Effector CD4-positive, alpha-beta T cell (primary cell): ENCODE data around the gene DGKH.
"Not testable (repeated sequence)": the region's sequence is repeated elsewhere in the genome, so short reads cannot be mapped to it uniquely, and the experiment has no call there.

Experiments used
- DNase-seq: peaks from one replicate; pipeline ENCODE4 v3.0.0-alpha.2; 2020

DGKH gene

DNA sequence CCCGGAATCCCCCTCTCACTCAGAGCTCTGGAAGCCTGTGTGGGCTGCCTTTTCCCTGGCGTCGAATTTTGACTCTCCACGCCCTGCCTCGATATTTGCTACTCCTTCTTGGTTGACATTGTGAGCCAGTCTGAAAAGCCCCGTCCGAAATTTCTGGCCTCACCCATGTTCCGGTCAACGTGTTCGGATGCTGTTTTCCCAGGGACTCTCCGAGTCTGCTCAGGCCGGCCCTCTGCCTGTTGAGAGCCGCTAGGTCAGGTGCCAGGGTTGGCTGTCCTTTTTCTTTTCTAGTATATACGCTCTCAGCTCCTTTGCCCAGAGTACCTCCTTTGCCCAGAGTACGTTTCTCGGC, 6.8 kb upstream of the DGKH start:
- no peak for DNase-seq

- DNase-seq, result no peak
Measured at GRCh38 chr13:42043676-42044075, 4.8 kb upstream of the DGKH start.

DNA sequence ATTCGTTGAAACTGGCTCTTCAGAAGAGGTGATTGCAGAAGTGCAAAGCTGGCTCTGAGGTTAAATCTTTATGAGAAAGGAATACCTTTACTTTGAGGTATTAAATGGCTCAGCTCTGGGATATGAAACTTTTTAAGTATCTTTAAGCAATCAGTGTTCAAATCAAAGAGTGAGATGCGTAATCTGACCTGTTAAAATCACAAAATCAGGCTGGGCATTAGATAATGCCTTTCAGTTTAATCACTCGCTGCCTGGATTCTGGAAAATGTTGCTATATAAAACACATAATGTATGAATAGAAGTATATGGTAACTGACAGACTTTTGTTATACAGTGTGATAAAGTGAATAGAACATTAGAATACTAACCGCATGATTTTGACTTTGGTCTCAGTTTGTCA, 2.0 kb upstream of the DGKH start:
- no peak for DNase-seq

GRCh38 chr13:42047561-42048341, 697 bp upstream of the DGKH start:
- peak; percentile 23 for DNase-seq

DNA sequence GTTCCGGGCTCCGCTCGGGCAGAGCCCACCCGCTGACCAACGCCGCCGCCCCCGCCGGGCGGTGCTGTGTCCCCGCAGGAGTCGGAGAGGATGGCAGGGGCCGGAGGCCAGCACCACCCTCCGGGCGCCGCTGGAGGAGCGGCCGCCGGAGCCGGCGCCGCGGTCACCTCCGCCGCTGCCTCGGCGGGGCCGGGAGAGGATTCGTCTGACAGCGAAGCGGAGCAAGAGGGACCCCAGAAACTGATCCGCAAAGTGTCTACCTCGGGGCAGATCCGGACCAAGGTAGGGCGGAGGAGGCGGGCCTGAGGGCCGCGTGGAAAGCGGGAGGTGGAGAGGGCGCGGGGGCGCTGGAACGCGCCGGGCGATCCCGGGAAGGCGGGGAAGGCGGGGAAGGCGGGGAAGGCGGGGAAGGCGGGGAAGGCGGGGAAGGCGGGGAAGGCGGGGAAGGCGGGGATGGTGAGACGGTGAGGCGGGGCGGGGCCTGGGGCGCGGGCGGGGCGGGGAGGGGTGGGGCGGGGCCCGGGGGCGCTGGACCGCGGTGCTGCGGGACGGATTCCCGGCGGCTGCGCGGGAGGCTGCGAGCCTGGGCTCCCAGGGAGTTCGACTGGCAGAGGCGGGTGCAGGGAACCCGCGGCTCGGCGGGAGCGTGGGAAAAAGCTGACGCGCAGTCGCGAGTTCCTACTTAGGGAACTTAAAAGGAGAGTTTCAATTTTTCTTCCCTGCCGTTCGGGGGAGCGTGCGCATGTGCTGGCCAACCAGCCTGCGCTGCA, 421 bp downstream of the DGKH start:
- DNase-seq, result peak; percentile 55

DNA sequence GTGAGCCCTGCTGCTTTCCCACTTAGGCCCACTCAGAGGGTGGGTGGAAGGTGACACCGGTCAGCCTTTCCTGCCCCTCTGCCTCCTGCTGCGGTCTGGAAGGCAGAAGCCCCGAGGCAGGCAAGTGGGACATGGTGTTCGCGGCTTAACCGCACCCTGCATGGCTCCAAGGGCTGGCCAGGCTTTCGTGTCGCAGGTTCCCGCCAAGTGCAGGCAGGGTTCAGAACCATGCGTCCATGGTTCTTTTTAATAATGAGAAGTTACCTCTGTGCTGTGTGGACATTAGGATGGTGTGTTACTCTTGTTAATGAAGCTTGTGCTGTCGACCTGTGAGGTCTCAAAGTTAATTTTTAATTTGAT, 986 bp downstream of the DGKH start:
- no peak for DNase-seq

DNA sequence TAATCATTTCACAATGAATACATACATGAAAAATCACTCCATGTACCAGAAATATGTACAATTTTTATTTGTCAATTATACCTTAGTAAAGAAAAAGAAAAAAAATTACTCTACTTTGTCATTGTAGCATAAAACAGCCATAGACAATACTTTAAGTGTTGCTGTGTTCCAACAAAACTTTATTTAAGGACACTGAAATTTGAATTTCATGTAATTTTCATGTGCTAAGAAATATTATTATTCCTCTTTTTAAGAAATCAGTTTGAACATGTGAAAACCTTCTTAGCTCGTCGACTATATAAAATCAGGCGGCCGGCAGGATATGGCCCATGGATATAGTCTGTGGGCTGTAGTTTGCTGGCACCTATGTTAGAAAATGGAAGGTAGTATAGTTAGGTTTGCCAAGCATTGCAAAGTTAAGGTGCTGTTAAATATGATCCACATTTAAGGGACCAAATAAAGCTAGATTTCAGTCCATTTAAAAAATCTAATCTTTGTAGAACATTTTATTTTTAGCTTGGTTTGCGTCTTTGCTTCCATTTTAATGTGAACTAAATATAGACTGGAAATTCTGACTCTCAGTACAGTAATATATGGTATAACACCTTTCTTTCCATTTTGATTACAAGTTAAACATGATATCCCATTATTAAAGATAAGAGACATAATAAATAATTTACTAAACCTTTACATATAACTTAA, 6.5 kb downstream of the DGKH start:
- no peak for DNase-seq

DNA sequence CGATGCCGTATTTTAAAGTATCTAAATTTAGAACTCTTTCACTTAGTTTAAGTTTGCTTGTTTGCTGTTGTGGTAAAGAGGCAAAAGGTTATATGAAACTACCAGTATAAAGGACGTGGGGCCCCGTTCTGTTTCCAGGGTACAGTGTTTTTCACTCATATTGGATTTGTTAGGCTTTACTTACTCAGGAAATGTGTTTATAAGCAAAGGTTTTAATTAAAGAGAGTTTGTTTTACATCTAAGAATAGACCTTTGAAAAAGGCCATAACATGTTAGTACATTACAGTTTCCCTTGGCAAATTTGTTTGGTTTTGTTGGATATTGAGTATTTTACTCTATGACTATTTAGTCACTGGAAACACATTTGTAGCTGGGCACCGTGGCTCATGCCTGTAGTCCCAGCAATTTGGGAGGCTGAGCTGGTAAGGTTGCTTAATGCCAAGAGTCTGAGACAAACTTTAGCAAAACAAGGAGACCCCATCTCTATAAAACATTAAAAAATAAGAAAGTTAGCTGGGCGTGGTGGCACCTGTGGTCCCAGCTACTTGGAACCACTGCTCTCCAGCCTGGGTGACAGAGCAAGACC, 7.1 kb downstream of the DGKH start:
- no peak for DNase-seq

DNA sequence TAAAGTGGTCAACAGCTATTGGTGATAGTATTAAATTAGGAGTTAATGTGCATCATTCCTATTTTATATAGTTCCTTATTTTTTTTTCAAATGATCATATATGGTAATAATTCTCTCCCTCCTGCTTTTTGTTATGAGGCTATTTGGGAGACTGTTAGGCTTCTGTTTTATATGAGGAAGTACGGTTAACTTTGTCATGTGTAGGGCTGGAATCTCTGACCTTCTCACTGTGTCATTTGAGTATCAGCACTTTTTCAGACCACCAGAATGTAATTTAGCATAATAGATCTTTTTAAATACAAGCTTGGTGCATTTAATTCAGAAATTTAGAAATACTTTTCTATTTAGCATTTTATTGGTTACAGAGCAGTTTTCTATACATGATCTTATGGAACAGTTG, 7.7 kb downstream of the DGKH start:
- DNase-seq, result no peak

DNA sequence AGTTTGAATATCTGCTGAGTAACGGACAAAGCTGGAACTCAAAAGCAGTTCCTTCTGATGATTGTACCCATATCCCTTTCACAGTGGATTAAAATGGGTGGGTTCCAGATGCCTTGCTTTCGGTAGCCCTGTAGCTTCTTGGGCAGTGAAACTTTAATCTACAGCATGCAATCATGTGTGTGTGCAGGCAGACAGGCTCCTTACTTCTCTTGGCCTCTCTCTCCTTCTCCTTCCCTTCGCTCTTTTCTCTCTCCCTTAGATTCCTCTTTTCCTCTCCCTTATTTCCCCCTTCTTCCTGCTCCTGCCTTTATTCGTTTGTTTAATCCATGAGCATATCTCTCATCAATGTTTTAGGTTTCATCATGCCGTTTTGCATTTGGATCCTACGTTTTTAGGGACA, 8.1 kb downstream of the DGKH start:
- no peak for DNase-seq

GRCh38 chr13:42057918-42058530, 9.6 kb downstream of the DGKH start:
- DNase-seq, result no peak

DNA sequence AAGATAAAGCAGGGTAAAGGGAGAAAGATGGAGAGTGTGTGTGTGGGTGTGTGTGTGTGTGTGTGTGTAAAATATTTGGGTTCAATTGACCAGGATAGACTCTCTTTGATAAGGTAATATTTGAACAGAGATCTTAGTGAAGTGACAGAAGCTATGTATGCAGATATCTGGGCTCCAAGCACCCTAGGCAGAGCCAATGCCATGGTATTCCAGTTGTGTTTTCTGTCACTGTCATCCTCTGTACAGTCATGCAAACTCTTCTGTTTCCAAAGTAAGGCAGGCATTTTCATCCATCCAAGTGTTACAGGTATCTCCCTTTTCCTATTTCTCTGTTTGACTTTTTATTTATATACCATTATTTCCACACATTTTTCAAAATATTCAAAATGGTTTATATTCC, 13.5 kb downstream of the DGKH start:
- no peak for DNase-seq

DNA sequence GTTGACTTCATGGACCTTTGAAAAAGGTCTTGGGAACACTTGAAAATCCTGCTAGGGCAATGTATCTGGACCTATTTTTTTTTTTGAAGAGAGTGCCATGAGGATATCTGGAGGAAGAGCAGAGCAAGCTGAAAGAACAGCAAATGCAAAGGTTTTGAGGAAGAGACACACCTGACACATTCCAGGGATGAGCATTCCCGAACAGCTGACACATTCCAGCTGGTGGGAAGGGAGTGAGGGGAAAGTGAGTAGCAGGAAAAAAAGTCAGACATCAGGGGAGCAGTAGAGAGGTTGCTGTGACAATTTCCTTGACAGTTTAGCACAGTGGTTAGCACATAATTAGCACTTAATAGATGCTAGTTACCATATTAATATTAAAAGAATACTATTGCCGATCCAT, 14.7 kb downstream of the DGKH start:
- DNase-seq, result no peak

DNA sequence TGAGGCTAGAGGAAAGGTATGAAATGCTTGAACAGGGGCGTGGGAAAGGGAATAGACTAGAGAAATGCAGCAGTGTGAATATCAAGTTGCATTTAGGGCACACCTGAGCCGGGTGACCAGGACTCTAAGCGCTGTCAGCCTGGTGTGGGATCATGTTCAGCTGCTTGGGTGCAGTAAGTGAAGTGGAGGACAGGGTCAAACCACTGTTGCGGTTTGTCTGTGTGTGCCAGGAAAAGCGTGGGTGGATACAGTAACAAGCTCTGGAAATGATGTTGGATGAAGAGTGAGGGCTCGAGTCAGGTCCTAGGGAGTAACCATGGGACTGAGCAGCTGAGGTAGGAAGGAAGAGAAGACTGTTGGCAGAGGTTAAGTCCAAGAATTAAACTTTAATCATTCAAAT, 15.8 kb downstream of the DGKH start:
- no peak for DNase-seq

DNA sequence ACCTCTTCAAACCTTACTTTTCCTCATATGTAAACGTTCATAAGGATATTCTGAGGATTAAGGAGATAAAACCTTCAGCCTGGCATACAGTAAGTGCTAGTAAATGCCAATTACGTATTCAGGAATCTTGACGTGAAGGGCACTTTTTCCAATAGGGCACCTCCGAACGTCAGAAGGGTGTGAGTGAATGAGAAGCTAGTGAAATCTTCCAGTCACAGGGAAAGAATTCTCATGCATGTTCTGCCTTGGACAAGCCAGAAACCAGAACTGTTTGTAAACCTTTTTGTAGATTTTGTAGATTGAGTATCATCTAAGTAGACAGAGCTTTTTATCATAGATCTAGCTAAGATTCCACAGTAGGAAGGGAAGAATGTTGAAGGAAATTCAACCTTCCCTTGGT, 16.5 kb downstream of the DGKH start:
- no peak for DNase-seq

DNA sequence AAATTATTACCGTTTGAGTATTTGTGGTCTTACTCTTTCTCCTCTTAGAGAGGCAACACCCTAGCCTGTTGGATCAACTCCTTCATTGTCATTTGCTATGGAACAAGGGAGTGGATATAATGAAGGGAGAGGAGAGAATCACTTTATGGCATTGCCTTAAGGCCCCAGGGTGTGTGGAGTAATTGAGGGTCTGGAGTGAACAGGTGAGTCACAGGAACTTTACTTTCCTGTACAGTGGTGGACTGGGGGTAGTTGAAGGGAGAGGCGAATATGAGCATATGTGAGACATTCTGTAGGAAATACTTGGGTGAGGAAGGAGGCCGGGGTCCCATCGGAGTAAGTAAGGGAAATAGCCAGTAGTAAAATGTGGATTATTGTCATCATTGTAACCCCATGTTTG, 17.0 kb downstream of the DGKH start:
- DNase-seq, result no peak

DNA sequence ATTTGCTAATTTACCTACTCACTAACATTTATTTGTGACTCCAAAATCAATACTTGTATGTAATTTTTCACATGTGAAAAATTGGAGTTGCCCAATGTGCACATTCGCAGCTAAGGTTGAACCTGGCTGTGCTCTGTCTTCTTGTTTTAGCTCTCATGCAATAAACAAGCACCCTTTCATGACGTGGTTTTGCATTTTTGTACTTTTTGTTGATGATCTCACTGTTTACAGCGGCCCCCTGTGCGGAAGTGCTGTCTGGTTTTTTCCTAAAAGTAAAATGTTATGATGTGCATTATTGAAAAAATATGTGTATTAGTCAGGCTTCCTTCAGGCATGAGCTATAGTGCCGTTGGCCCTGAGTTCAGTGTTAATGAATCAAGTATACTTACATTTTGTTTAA, 18.1 kb downstream of the DGKH start:
- no peak for DNase-seq

- no peak for DNase-seq
Measured at GRCh38 chr13:42068886-42069285, 20.4 kb downstream of the DGKH start.

DNA sequence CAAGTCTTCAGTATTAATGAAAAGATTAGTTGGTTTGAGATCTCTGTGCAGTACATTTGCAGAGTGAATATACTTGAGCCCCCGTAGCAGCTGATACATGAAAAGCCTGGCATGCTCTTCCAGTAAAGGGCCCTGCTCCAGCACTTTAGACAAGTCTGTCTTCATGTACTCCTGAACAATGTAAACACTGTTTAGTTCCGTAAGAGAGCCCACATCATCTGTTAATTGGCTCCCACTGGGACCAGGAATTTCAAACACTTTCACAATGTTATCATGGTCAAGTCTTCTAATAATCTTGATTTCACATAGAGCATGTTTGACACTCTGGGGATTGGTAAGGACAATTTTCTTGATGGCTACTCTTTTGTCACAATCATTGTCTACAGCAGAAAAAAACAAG, 22.2 kb downstream of the DGKH start:
- DNase-seq, result not testable (repeated sequence)

GRCh38 chr13:42071179-42071578, 22.7 kb downstream of the DGKH start:
- not testable (repeated sequence) for DNase-seq

- DNase-seq, result no peak
Measured at GRCh38 chr13:42071672-42072419, 23.4 kb downstream of the DGKH start.

- DNase-seq, result no peak
Measured at GRCh38 chr13:42073683-42074082, 25.2 kb downstream of the DGKH start.
